SK-N-MC (cell line): ENCODE results near the gene BCAS3.

ENCODE experiments used
- DNase-seq: peaks from one replicate; pipeline ENCODE4 v3.0.0-alpha.2; 2011; ENCODE audit warnings: low read depth, low spot score
- H3K27ac ChIP-seq: fragments of 200-600 bp; sonication (generic); 2 replicates; pipeline ENCODE4 v1.5.1; 2016; ENCODE audit warnings: mixed run types
- H3K36me3 ChIP-seq: fragments of 200-600 bp; sonication (generic); 2 replicates; pipeline ENCODE4 v1.6.1; 2017; ENCODE audit warnings: antibody characterized with exemption, low read length, mixed read lengths; ENCODE audit not compliant: insufficient read depth
- H3K4me3 ChIP-seq: fragments of 200-600 bp; sonication (generic); 2 replicates; pipeline ENCODE4 v1.5.1; 2016
- H3K9ac ChIP-seq: fragments of 200-600 bp; sonication (generic); 2 replicates; pipeline ENCODE4 v1.8.0; 2017; ENCODE audit warnings: mixed run types, mixed read lengths; ENCODE audit not compliant: insufficient read length
- H3K9me3 ChIP-seq: fragments of 200-600 bp; sonication (generic); 2 replicates; pipeline ENCODE4 v1.6.1; 2017; ENCODE audit warnings: low read depth, mild to moderate bottlenecking, antibody characterized with exemption, low read length, moderate library complexity, mixed read lengths
- EZH2 ChIP-seq: fragments of 200-600 bp; sonication (generic); IDR thresholded peaks from one replicate; pipeline ENCODE4 v1.6.1; 2017; ENCODE audit warnings: antibody characterized with exemption
- FOXP2 ChIP-seq: optimal IDR thresholded peaks from 2 replicates; pipeline ENCODE3; 2011; ENCODE audit warnings: mild to moderate bottlenecking, moderate library complexity; ENCODE audit not compliant: insufficient read depth; ENCODE audit errors: extremely low read length, control extremely low read depth
- POLR2AphosphoS5 ChIP-seq: IDR thresholded peaks from 2 replicates; pipeline ENCODE4 v1.6.1; 2012; ENCODE audit warnings: mild to moderate bottlenecking, low read depth, low read length, borderline replicate concordance

The BCAS3 gene

GRCh38 chr17:61380217-61380835, 702.7 kb downstream of the BCAS3 start:
- Histone ChIP-seq H3K9me3 (no peaks in the 10 kb centered on the region), H3K9ac (no peak overlapping the region), H3K27ac (no peak overlapping the region), H3K4me3 (no peak overlapping the region), H3K36me3 (no peaks in the 10 kb centered on the region)
- DNase-seq = no peak
- no peak for TF ChIP-seq EZH2
- TF ChIP-seq FOXP2 = no peak
- no peak for TF ChIP-seq POLR2AphosphoS5

GRCh38 chr17:61380836-61381525, 703.3 kb downstream of the BCAS3 start:
- Histone ChIP-seq H3K9ac (no peak overlapping the region), H3K9me3 (no peaks in the 10 kb centered on the region), H3K27ac (no peak overlapping the region), H3K36me3 (no peaks in the 10 kb centered on the region), H3K4me3 (no peak overlapping the region)
- DNase-seq = no peak
- TF ChIP-seq FOXP2 (no peak), EZH2 (no peak), POLR2AphosphoS5 (no peak)

GRCh38 chr17:61381537-61381936, 703.9 kb downstream of the BCAS3 start:
- H3K9me3 ChIP-seq = no peaks in the 10 kb centered on the region
- no peak for DNase-seq
- no peaks in the 10 kb centered on the region for H3K36me3 ChIP-seq
- H3K4me3 ChIP-seq = no peak overlapping the region
- TF ChIP-seq POLR2AphosphoS5 (no peak), EZH2 (no peak), FOXP2 (no peak)
- H3K9ac ChIP-seq = no peak overlapping the region
- H3K27ac ChIP-seq = no peak overlapping the region

GRCh38 chr17:61382796-61383688, 705.4 kb downstream of the BCAS3 start:
- DNase-seq = no peak
- Histone ChIP-seq H3K4me3 (no peak overlapping the region), H3K27ac (no peak overlapping the region), H3K9me3 (no peaks in the 10 kb centered on the region), H3K9ac (no peak overlapping the region), H3K36me3 (no peaks in the 10 kb centered on the region)
- TF ChIP-seq FOXP2 (no peak), POLR2AphosphoS5 (no peak), EZH2 (no peak)

- no peaks in the 10 kb centered on the region for H3K36me3 ChIP-seq
- no peak for DNase-seq
- H3K9me3 ChIP-seq = no peaks in the 10 kb centered on the region
- TF ChIP-seq EZH2 = no peak
- TF ChIP-seq FOXP2 = no peak
- TF ChIP-seq POLR2AphosphoS5 = no peak
- H3K4me3 ChIP-seq = no peak overlapping the region
- H3K27ac ChIP-seq = no peak overlapping the region
- no peak overlapping the region for H3K9ac ChIP-seq
These were observed 706.1 kb downstream of the BCAS3 start for GRCh38 chr17:61383689-61384201.

- no peak overlapping the region for H3K4me3 ChIP-seq
- H3K9ac ChIP-seq = no peak overlapping the region
- no peaks in the 10 kb centered on the region for H3K36me3 ChIP-seq
- TF ChIP-seq EZH2 = no peak
- no peak for TF ChIP-seq POLR2AphosphoS5
- TF ChIP-seq FOXP2 = no peak
- H3K27ac ChIP-seq = no peak overlapping the region
- no peak for DNase-seq
- no peaks in the 10 kb centered on the region for H3K9me3 ChIP-seq
These were observed 706.7 kb downstream of the BCAS3 start for GRCh38 chr17:61384354-61384691.

- DNase-seq = no peak
- H3K9ac ChIP-seq = no peak overlapping the region
- no peaks in the 10 kb centered on the region for H3K36me3 ChIP-seq
- TF ChIP-seq POLR2AphosphoS5 (no peak), FOXP2 (no peak), EZH2 (no peak)
- H3K9me3 ChIP-seq = no peaks in the 10 kb centered on the region
- no peak overlapping the region for H3K27ac ChIP-seq
- no peak overlapping the region for H3K4me3 ChIP-seq
These were observed 707.3 kb downstream of the BCAS3 start for GRCh38 chr17:61384692-61385576.
